ENCODE results near the gene CPLX4. TPM values are rescaled to one million over a fixed set of nuclear protein-coding genes. Genes with fewer than 3 reads are reported as not detected.

CPLX4 gene
- total and polyA plus RNA-seq, 2 donors (not counting 1 experiment from before 2014, with no cell fraction given), result not detected

GRCh38 chr18:59279193-59279592 lies 39.3 kb downstream of the CPLX4 start:
- peak in 1 of 2 donors; percentile 7 for DNase-seq (ENCODE audit: low read depth in 2 of 2)
- Histone ChIP-seq H3K9ac (ENCODE audit: insufficient read depth, low read length) (no peak overlapping the region), H3K27me3 (ENCODE audit: control insufficient read depth, insufficient read depth, low read length) (peaks cover 35% of the 10 kb centered on the region)

GRCh38 chr18:59278793-59279192 lies 39.7 kb downstream of the CPLX4 start:
- Histone ChIP-seq H3K27ac (ENCODE audit: insufficient read depth, low read length) (no peak overlapping the region), H3K9ac (ENCODE audit: insufficient read depth, low read length) (no peak overlapping the region), H3K9me3 (ENCODE audit: control insufficient read depth, insufficient read depth, low read depth, low read length) (no peaks in the 10 kb centered on the region), H3K4me1 (ENCODE audit: control insufficient read depth, extremely low read depth, insufficient read depth, low read length) (no peaks in the 10 kb centered on the region), H3K36me3 (ENCODE audit: control insufficient read depth, insufficient read depth, low read length) (no peaks in the 10 kb centered on the region), H3K4me3 (replicated peaks in 1 of 4; ENCODE audit: control extremely low read depth in 1 of 4, insufficient read depth in 1 of 4, low read depth in 3 of 4, low read length in 4 of 4) (no peak overlapping the region), H3K4me2 (ENCODE audit: extremely low read depth, insufficient read depth, low read length) (no peak overlapping the region), H4K20me1 (ENCODE audit: control insufficient read depth, extremely low read depth, insufficient read depth, low read length) (no peaks in the 10 kb centered on the region), H3K79me2 (ENCODE audit: control insufficient read depth, insufficient read depth, low read length) (no peaks in the 10 kb centered on the region), H2AFZ (ENCODE audit: low read length) (no peak overlapping the region), H3K27me3 (ENCODE audit: control insufficient read depth, insufficient read depth, low read length) (peaks cover 39% of the 10 kb centered on the region)
- TF ChIP-seq EZH2 (IDR thresholded peaks at IDR 0.05; ENCODE audit: low read length, missing control alignments) (no peak), CTCF (conservative IDR thresholded peaks at IDR 0.05 in 1 of 2, IDR thresholded peaks at IDR 0.05 in 1 of 2; ENCODE audit: low read depth in 1 of 2, low read length in 2 of 2) (no peak)
- DNase-seq (ENCODE audit: low read depth in 2 of 2), result no peak

More at GRCh38 chr18:59279193-59279592, 39.3 kb downstream of the CPLX4 start:
- H3K4me1 ChIP-seq (ENCODE audit: control insufficient read depth, extremely low read depth, insufficient read depth, low read length), result no peaks in the 10 kb centered on the region
- H3K27ac ChIP-seq (ENCODE audit: insufficient read depth, low read length), result no peak overlapping the region
- no peaks in the 10 kb centered on the region for H3K9me3 ChIP-seq (ENCODE audit: control insufficient read depth, insufficient read depth, low read depth, low read length)
- H2AFZ ChIP-seq (ENCODE audit: low read length), result no peak overlapping the region
- H3K79me2 ChIP-seq (ENCODE audit: control insufficient read depth, insufficient read depth, low read length), result no peaks in the 10 kb centered on the region
- no peak overlapping the region for H3K4me3 ChIP-seq (replicated peaks in 1 of 4; ENCODE audit: control extremely low read depth in 1 of 4, insufficient read depth in 1 of 4, low read depth in 3 of 4, low read length in 4 of 4)
- TF ChIP-seq EZH2 (IDR thresholded peaks at IDR 0.05; ENCODE audit: low read length, missing control alignments) (no peak), CTCF (conservative IDR thresholded peaks at IDR 0.05 in 1 of 2, IDR thresholded peaks at IDR 0.05 in 1 of 2; ENCODE audit: low read depth in 1 of 2, low read length in 2 of 2) (no peak)
- no peaks in the 10 kb centered on the region for H4K20me1 ChIP-seq (ENCODE audit: control insufficient read depth, extremely low read depth, insufficient read depth, low read length)
- no peaks in the 10 kb centered on the region for H3K36me3 ChIP-seq (ENCODE audit: control insufficient read depth, insufficient read depth, low read length)
- H3K4me2 ChIP-seq (ENCODE audit: extremely low read depth, insufficient read depth, low read length), result no peak overlapping the region

GRCh38 chr18:59276047-59276446 lies 42.4 kb downstream of the CPLX4 start:
- Histone ChIP-seq H2AFZ (ENCODE audit: low read length) (no peak overlapping the region), H3K27ac (ENCODE audit: insufficient read depth, low read length) (no peak overlapping the region), H3K27me3 (ENCODE audit: control insufficient read depth, insufficient read depth, low read length) (peaks cover 62% of the 10 kb centered on the region), H3K4me1 (ENCODE audit: control insufficient read depth, extremely low read depth, insufficient read depth, low read length) (no peaks in the 10 kb centered on the region), H3K9me3 (ENCODE audit: control insufficient read depth, insufficient read depth, low read depth, low read length) (no peaks in the 10 kb centered on the region), H3K4me3 (replicated peaks in 1 of 4; ENCODE audit: control extremely low read depth in 1 of 4, insufficient read depth in 1 of 4, low read depth in 3 of 4, low read length in 4 of 4) (no peak overlapping the region), H3K9ac (ENCODE audit: insufficient read depth, low read length) (no peak overlapping the region), H4K20me1 (ENCODE audit: control insufficient read depth, extremely low read depth, insufficient read depth, low read length) (no peaks in the 10 kb centered on the region), H3K36me3 (ENCODE audit: control insufficient read depth, insufficient read depth, low read length) (no peaks in the 10 kb centered on the region), H3K79me2 (ENCODE audit: control insufficient read depth, insufficient read depth, low read length) (no peaks in the 10 kb centered on the region), H3K4me2 (ENCODE audit: extremely low read depth, insufficient read depth, low read length) (no peak overlapping the region)
- DNase-seq (ENCODE audit: low read depth in 2 of 2), result no peak
- TF ChIP-seq EZH2 (IDR thresholded peaks at IDR 0.05; ENCODE audit: low read length, missing control alignments) (no peak), CTCF (conservative IDR thresholded peaks at IDR 0.05 in 1 of 2, IDR thresholded peaks at IDR 0.05 in 1 of 2; ENCODE audit: low read depth in 1 of 2, low read length in 2 of 2) (no peak)
